HepG2 (cell line): ENCODE measurements around the gene DHX8. TPM values are rescaled to one million over a fixed set of nuclear protein-coding genes. Genes with fewer than 3 reads are reported as not detected.

Experiments used
- ARID4A ChIP-seq: sonication (generic); formaldehyde crosslinking; IDR thresholded peaks from 2 replicates; pipeline ENCODE4 v1.5.0; 2020; ENCODE audit warnings: mild to moderate bottlenecking, missing genetic modification reagents, borderline replicate concordance
- CENPX ChIP-seq: sonication (generic); formaldehyde crosslinking; IDR thresholded peaks from 2 replicates; pipeline ENCODE4 v1.9.0; 2021; ENCODE audit warnings: mild to moderate bottlenecking, missing genetic modification reagents, moderate library complexity
- CHD2 ChIP-seq: IDR thresholded peaks from 2 replicates; pipeline ENCODE4 v1.6.1; 2011; ENCODE audit warnings: low read depth, low read length, improper control_type of control experiment
- CHD4 ChIP-seq: fragments of 200-600 bp; sonication (generic); IDR thresholded peaks from 2 replicates; pipeline ENCODE4 v1.7.0; 2017; ENCODE audit warnings: mild to moderate bottlenecking, low read length, borderline replicate concordance
- DR1 ChIP-seq: sonication (generic); formaldehyde crosslinking; IDR thresholded peaks from 2 replicates; pipeline ENCODE4 v1.8.0; 2021; ENCODE audit warnings: mild to moderate bottlenecking, missing genetic modification reagents, inconsistent platforms
- DZIP1 ChIP-seq: sonication (generic); formaldehyde crosslinking; IDR thresholded peaks from 2 replicates; pipeline ENCODE4 v1.5.0; 2020; ENCODE audit warnings: mild to moderate bottlenecking, missing genetic modification reagents
- MAFG ChIP-seq: sonication (generic); formaldehyde crosslinking; IDR thresholded peaks from 2 replicates; pipeline ENCODE4 v1.5.1; 2020; ENCODE audit warnings: mild to moderate bottlenecking, missing genetic modification reagents
- MYNN ChIP-seq: sonication (generic); formaldehyde crosslinking; IDR thresholded peaks from 2 replicates; pipeline ENCODE4 v1.4.0; 2020; ENCODE audit warnings: mild to moderate bottlenecking, low read depth, missing genetic modification reagents
- NFIC ChIP-seq: IDR thresholded peaks from 2 replicates; pipeline ENCODE4 v1.6.1; 2012; ENCODE audit warnings: mild to moderate bottlenecking, low read length, inconsistent platforms
- RBM39 ChIP-seq: fragments of 200-400 bp; formaldehyde crosslinking; IDR thresholded peaks from one replicate; pipeline ENCODE4 v1.6.1; 2018; ENCODE audit warnings: antibody characterized with exemption, mild to moderate bottlenecking, low read depth, low read length; ENCODE audit not compliant: poor library complexity, severe bottlenecking
- SP1 ChIP-seq, 2 experiments: fragments of 450-650 bp in 1 of 2; sonication (generic) in 1 of 2; formaldehyde crosslinking in 1 of 2; IDR thresholded peaks; 2 replicates each; pipeline versions ENCODE4 v1.4.0 to v1.6.1; 2016 to 2020; ENCODE audit warnings: missing genetic modification reagents in 1 of 2
- ZBTB20 ChIP-seq: sonication (generic); formaldehyde crosslinking; IDR thresholded peaks from 2 replicates; pipeline ENCODE4 v1.8.1; 2023; ENCODE audit warnings: missing genetic modification reagents, low read depth, mild to moderate bottlenecking, borderline replicate concordance
- ZNF337 ChIP-seq: sonication (generic); formaldehyde crosslinking; IDR thresholded peaks from 2 replicates; pipeline ENCODE4 v1.5.1; 2020; ENCODE audit warnings: missing genetic modification reagents, low read depth, mild to moderate bottlenecking, borderline replicate concordance
- ZNF660 ChIP-seq: sonication (generic); formaldehyde crosslinking; IDR thresholded peaks from 2 replicates; pipeline ENCODE4 v1.5.1; 2020; ENCODE audit warnings: mild to moderate bottlenecking, low read depth, missing genetic modification reagents, borderline replicate concordance
- ZNF777 ChIP-seq: sonication (generic); formaldehyde crosslinking; IDR thresholded peaks from 2 replicates; pipeline ENCODE4 v1.4.0; 2020; ENCODE audit warnings: missing genetic modification reagents
- polyA plus RNA-seq, 8 experiments: library from polyadenylated mRNA; depleted of rRNA in 3 of 8; stranded (reverse) in 7 of 8; unstranded in 1 of 8; fragments of >200 nt; fragmentation: Illumina TruSeq in 4 of 8; extraction: Trizol in 4 of 8; gene quantifications; 2 replicates each; pipeline versions ENCODE4 v1.2.1 to v1.2.3, GENCODE V29; 2011 to 2016; ENCODE audit warnings: low read depth in 4 of 8, missing spikeins in 1 of 8, mixed read lengths in 1 of 8; ENCODE audit not compliant: insufficient read depth in 1 of 8
- total RNA-seq, 5 experiments: library from RNA; depleted of rRNA; stranded (reverse); fragments of >200 nt; fragmentation: Illumina TruSeq; extraction: Trizol; gene quantifications; 2 replicates each; pipeline ENCODE4 v1.2.3, GENCODE V29; 2016; ENCODE audit warnings: low read depth in 1 of 5
- TF ChIP-seq, protein P1 (sequence below): sonication (generic); formaldehyde crosslinking; IDR thresholded peaks from 2 replicates; pipeline ENCODE4 v1.4.0; 2020; ENCODE audit warnings: missing genetic modification reagents

Gene DHX8
- total and polyA plus RNA-seq, 2 of the 13 experiments (the other 11 are each of a cell fraction or from before 2014, with no cell fraction given): 24.8 to 48.9 TPM

- TF ChIP-seq DZIP1 (CRISPR knock-in tag) (no peak), ARID4A (CRISPR knock-in tag) (peak; percentile 30; the same call in 1 of the 2 replicates), SP1 (IDR thresholded peaks at IDR 0.05) (no peak), SP1 (CRISPR knock-in tag; IDR thresholded peaks at IDR 0.05) (no peak), CHD4 (peak; percentile 90), ZNF660 (CRISPR knock-in tag) (no peak), CENPX (CRISPR knock-in tag) (no peak), ZNF337 (CRISPR knock-in tag) (no peak), ZBTB20 (0 out of 2 replicates have a peak, but pooled peaks have one; percentile 10), MAFG (no peak), MYNN (CRISPR knock-in tag) (no peak), ZNF777 (CRISPR knock-in tag) (no peak), CHD2 (no peak), DR1 (CRISPR knock-in tag) (no peak), NFIC (no peak), RBM39 (no peak)
- TF ChIP-seq, protein P1, sequence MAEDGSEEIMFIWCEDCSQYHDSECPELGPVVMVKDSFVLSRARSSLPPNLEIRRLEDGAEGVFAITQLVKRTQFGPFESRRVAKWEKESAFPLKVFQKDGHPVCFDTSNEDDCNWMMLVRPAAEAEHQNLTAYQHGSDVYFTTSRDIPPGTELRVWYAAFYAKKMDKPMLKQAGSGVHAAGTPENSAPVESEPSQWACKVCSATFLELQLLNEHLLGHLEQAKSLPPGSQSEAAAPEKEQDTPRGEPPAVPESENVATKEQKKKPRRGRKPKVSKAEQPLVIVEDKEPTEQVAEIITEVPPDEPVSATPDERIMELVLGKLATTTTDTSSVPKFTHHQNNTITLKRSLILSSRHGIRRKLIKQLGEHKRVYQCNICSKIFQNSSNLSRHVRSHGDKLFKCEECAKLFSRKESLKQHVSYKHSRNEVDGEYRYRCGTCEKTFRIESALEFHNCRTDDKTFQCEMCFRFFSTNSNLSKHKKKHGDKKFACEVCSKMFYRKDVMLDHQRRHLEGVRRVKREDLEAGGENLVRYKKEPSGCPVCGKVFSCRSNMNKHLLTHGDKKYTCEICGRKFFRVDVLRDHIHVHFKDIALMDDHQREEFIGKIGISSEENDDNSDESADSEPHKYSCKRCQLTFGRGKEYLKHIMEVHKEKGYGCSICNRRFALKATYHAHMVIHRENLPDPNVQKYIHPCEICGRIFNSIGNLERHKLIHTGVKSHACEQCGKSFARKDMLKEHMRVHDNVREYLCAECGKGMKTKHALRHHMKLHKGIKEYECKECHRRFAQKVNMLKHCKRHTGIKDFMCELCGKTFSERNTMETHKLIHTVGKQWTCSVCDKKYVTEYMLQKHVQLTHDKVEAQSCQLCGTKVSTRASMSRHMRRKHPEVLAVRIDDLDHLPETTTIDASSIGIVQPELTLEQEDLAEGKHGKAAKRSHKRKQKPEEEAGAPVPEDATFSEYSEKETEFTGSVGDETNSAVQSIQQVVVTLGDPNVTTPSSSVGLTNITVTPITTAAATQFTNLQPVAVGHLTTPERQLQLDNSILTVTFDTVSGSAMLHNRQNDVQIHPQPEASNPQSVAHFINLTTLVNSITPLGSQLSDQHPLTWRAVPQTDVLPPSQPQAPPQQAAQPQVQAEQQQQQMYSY (CRISPR knock-in tag): no peak
These were observed 75.5 kb downstream of the DHX8 start (continued) for GRCh38 chr17:43559161-43559816.
